OCI-M2 (cell line): ENCODE measurements around the gene OR10S1.
"Not testable (repeated sequence)": the region's sequence is repeated elsewhere in the genome, so short reads cannot be mapped to it uniquely, and the experiment has no call there.

Experiments
- DNase-seq: peaks from one replicate; lab custom pipeline; 2025; ENCODE audit not compliant: unreplicated experiment; lab: John Stamatoyannopoulos, UW

Gene OR10S1

GRCh38 chr11:123977731-123978347, at the start of gene OR10S1:
Gene OR10S1, minus strand, starts transcription at chr11:123977781. Its CDS starts 117 bp downstream, at chr11:123977664.
- DNase-seq = no peak

- DNase-seq = no peak
These were observed 48.9 kb upstream of the OR10S1 start, which contains the start of gene OR10G8 for GRCh38 chr11:124026498-124026897. Gene OR10G8, plus strand, starts transcription at chr11:124026798. Its CDS starts 2,825 bp downstream, at chr11:124029623.

GRCh38 chr11:124015837-124016236, 38.3 kb upstream of the OR10S1 start:
- not testable (repeated sequence) for DNase-seq

GRCh38 chr11:124012697-124013096, 35.1 kb upstream of the OR10S1 start, which contains the start of gene OR10G4:
Gene OR10G4, plus strand, starts transcription at chr11:124012997. Its CDS starts 2,578 bp downstream, at chr11:124015575.
- DNase-seq = no peak

- no peak for DNase-seq
These were observed 17.5 kb upstream of the OR10S1 start, which contains the start of gene OR10G6 for GRCh38 chr11:123995119-123995518. Gene OR10G6, minus strand, starts transcription at chr11:123995161. Its CDS starts 0 bp downstream, at chr11:123995161.

- no peak for DNase-seq
These were observed 1.7 kb upstream of the OR10S1 start for GRCh38 chr11:123979311-123979710.

- no peak for DNase-seq
These were observed 616 bp downstream of the OR10S1 start for GRCh38 chr11:123976770-123977560.

GRCh38 chr11:123973816-123974215, 3.8 kb downstream of the OR10S1 start:
- no peak for DNase-seq

GRCh38 chr11:123956752-123957151, 20.8 kb downstream of the OR10S1 start:
- no peak for DNase-seq

GRCh38 chr11:123945132-123945531, 32.4 kb downstream of the OR10S1 start:
- no peak for DNase-seq

GRCh38 chr11:123943738-123944137, 33.8 kb downstream of the OR10S1 start, which contains the start of gene OR6T1:
Gene OR6T1, minus strand, starts transcription at chr11:123943838. Its CDS starts 0 bp downstream, at chr11:123943838.
- no peak for DNase-seq

GRCh38 chr11:123942413-123942812, 35.2 kb downstream of the OR10S1 start:
- DNase-seq = no peak

- no peak for DNase-seq
These were observed 38.3 kb downstream of the OR10S1 start, which contains the start of gene OR4D5 for GRCh38 chr11:123939317-123939716. Gene OR4D5, plus strand, starts transcription at chr11:123939617. Its CDS starts 0 bp downstream, at chr11:123939617.
